K562 (cell line): Measurements from ENCODE around the gene MRGPRE. TPM values are rescaled to one million over a fixed set of nuclear protein-coding genes. Genes with fewer than 3 reads are reported as not detected.

Experiments used
- ATAC-seq: fragments of 200-7000 bp; cut with Tn5 transposase; 3 replicates; pipeline ENCODE4 v1.9.1; 2020; ENCODE audit warnings: moderate library complexity
- BruUV-seq: library from RNA; stranded (reverse); fragments of 400-500 nt; replicated peaks from 2 replicates; lab custom pipeline; 2021; lab: Mats Ljungman, UMichigan
- CTCF ChIA-PET: fragments of 300-600 bp; formaldehyde crosslinking; extraction: SDS; loops from one replicate; lab custom pipeline; 2021; ENCODE audit warnings: low intra/inter-chr PET ratio; lab: Yijun Ruan, JAX
- POLR2A ChIA-PET: fragments of 300-600, 350-650 bp; sonication (Branson Sonifier 250); formaldehyde crosslinking; extraction: SDS; loops from one replicate; lab custom pipeline; 2021; ENCODE audit warnings: antibody characterized with exemption, inconsistent platforms; lab: Yijun Ruan, JAX
- DNase-seq, 4 experiments: peaks; one replicate each; pipeline versions ENCODE4 v3.0.0 to v3.0.0-alpha.2; 2011 to 2018; ENCODE audit warnings: low spot score in 3 of 4, mixed read lengths in 3 of 4; ENCODE audit errors: extremely low read depth in 1 of 4
- FAIRE-seq: peaks from 2 replicates; lab custom pipeline; 2011; peaks lifted over from hg19 to GRCh38; lab: Jason Lieb, UNC
- H2AFZ ChIP-seq: 2 replicates; pipeline ENCODE4 v1.6.0; 2011; ENCODE audit warnings: low read depth, low read length, control low read depth, inconsistent platforms
- H3K27ac ChIP-seq: fragments of 200-600 bp; 3 replicates; pipeline ENCODE4 v1.8.0; 2011; ENCODE audit warnings: low read depth, mild to moderate bottlenecking, control low read depth, inconsistent platforms, low read length, moderate library complexity, mixed read lengths; ENCODE audit errors: extremely low read depth
- H3K27me3 ChIP-seq, 2 experiments: fragments of 300-600 bp in 1 of 2; 2 replicates in 1 of 2; 3 replicates in 1 of 2; pipeline versions ENCODE4 v1.6.0 to v1.8.0; 2011; ENCODE audit warnings: inconsistent platforms in 2 of 2, low read length in 2 of 2, mild to moderate bottlenecking in 1 of 2, mixed read lengths in 1 of 2, moderate library complexity in 1 of 2; ENCODE audit not compliant: control insufficient read depth in 2 of 2, insufficient read depth in 2 of 2
- H3K36me3 ChIP-seq: fragments of 300-600 bp; 3 replicates; pipeline ENCODE4 v1.8.0; 2011; ENCODE audit warnings: mild to moderate bottlenecking, low read length, inconsistent platforms; ENCODE audit not compliant: control insufficient read depth, insufficient read depth
- H3K4me1 ChIP-seq, 2 experiments: fragments of 200-600 bp in 1 of 2; replicated peaks in 1 of 2; 2 replicates in 1 of 2; 3 replicates in 1 of 2; pipeline versions ENCODE4 v1.5.1 to v1.8.0; 2011; ENCODE audit warnings: inconsistent platforms in 2 of 2, low read length in 2 of 2, mild to moderate bottlenecking in 1 of 2, mixed read lengths in 1 of 2, moderate library complexity in 1 of 2; ENCODE audit not compliant: control insufficient read depth in 2 of 2, insufficient read depth in 2 of 2
- H3K4me2 ChIP-seq: 2 replicates; pipeline ENCODE4 v1.6.1; 2011; ENCODE audit warnings: low read length, control low read depth, inconsistent platforms, mixed read lengths; ENCODE audit not compliant: insufficient read depth
- H3K4me3 ChIP-seq: fragments of 200-600 bp; sonication (generic), shearing (Covaris generic); 2 replicates; pipeline ENCODE4 v1.5.1; 2016; ENCODE audit warnings: control low read depth, inconsistent platforms
- H3K79me2 ChIP-seq: fragments of 200-600 bp; 3 replicates; pipeline ENCODE4 v1.8.0; 2011; ENCODE audit warnings: low read length, inconsistent platforms; ENCODE audit not compliant: control insufficient read depth, insufficient read depth
- H3K9ac ChIP-seq, 2 experiments: 2 replicates each; pipeline versions ENCODE4 v1.6.0 to v1.6.1; 2011; ENCODE audit warnings: low read depth in 2 of 2, low read length in 2 of 2, control low read depth in 1 of 2, inconsistent platforms in 1 of 2, mild to moderate bottlenecking in 1 of 2, mixed read lengths in 1 of 2; ENCODE audit not compliant: insufficient read depth in 1 of 2
- H3K9me1 ChIP-seq: one replicate; pipeline ENCODE4 v1.6.0; 2011; ENCODE audit warnings: inconsistent platforms, mild to moderate bottlenecking, low read length, moderate library complexity; ENCODE audit not compliant: control insufficient read depth, insufficient read depth
- H3K9me3 ChIP-seq: replicated peaks from 2 replicates; pipeline ENCODE4 v1.5.1; 2011; ENCODE audit warnings: low read depth, low read length, inconsistent platforms; ENCODE audit not compliant: control insufficient read depth, insufficient read depth
- H4K20me1 ChIP-seq: replicated peaks from 2 replicates; pipeline ENCODE4 v1.6.1; 2011; ENCODE audit warnings: low read length, inconsistent platforms, mixed read lengths; ENCODE audit not compliant: control insufficient read depth, insufficient read depth
- ARHGAP35 ChIP-seq: fragments of 450-650 bp; IDR thresholded peaks from 2 replicates; pipeline ENCODE4 v1.6.1; 2018; ENCODE audit not compliant: partially characterized antibody
- CBX8 ChIP-seq: fragments of 200-600 bp; sonication (generic); IDR thresholded peaks from 2 replicates; pipeline ENCODE4 v1.6.1; 2012; ENCODE audit warnings: borderline replicate concordance, mixed run types, low read depth, mild to moderate bottlenecking, moderate library complexity, mixed read lengths, low read length, control low read depth, inconsistent platforms; ENCODE audit not compliant: poor library complexity, severe bottlenecking; ENCODE audit errors: extremely low read depth
- CEBPB ChIP-seq: fragments of 450-650 bp; IDR thresholded peaks from 2 replicates; pipeline ENCODE4 v1.6.1; 2016; ENCODE audit warnings: missing genetic modification characterization, missing compliant biosample characterization
- CEBPG ChIP-seq, 3 experiments: fragments of 200-800 bp in 1 of 3; sonication (Bioruptor generic) in 1 of 3; sonication (generic) in 1 of 3; formaldehyde crosslinking in 1 of 3; IDR thresholded peaks in 2 of 3; conservative IDR thresholded peaks in 1 of 3; 2 replicates each; pipeline versions ENCODE4 v1.6.1 to v1.8.0; 2016 to 2022; ENCODE audit warnings: missing compliant biosample characterization in 2 of 3, missing genetic modification characterization in 2 of 3, mild to moderate bottlenecking in 1 of 3, missing genetic modification reagents in 1 of 3
- E2F3 ChIP-seq: fragments of 250-450 bp; sonication (Bioruptor Pico); IDR thresholded peaks from 2 replicates; pipeline ENCODE4 v1.4.0; 2020; ENCODE audit warnings: mild to moderate bottlenecking
- ELF2 ChIP-seq: fragments of 250-450 bp; sonication (Bioruptor Pico); IDR thresholded peaks from 2 replicates; pipeline ENCODE4 v1.5.0; 2021; ENCODE audit warnings: mild to moderate bottlenecking
- HIVEP1 ChIP-seq: fragments of 250-450 bp; sonication (Bioruptor Pico); IDR thresholded peaks from 2 replicates; pipeline ENCODE4 v1.4.0; 2020; ENCODE audit warnings: mild to moderate bottlenecking
- NBN ChIP-seq: fragments of 450-650 bp; IDR thresholded peaks from 2 replicates; pipeline ENCODE4 v1.6.1; 2016; ENCODE audit warnings: low read depth, mild to moderate bottlenecking
- TCF7 ChIP-seq: sonication (generic); IDR thresholded peaks from 2 replicates; pipeline ENCODE4 v1.6.1; 2016; ENCODE audit warnings: antibody characterized with exemption, borderline replicate concordance
- WGBS: fragments of 100-300 bp; shearing (Covaris generic); methylation state at CpG from one replicate; pipeline ENCODE4 v1.1.6; 2016; ENCODE audit warnings: low coverage, mixed read lengths; ENCODE audit not compliant: insufficient coverage; ENCODE audit errors: missing lambda C conversion rate; 5-methylcytosine and 5-hydroxymethylcytosine counted together
- in situ Hi-C: fragments of 300-500 bp; cut with MboI; formaldehyde crosslinking; loops from 4 replicates; pipeline ENCODE4 v1.15.0; 2018; ENCODE audit warnings: inconsistent platforms, mixed read lengths
- intact Hi-C: fragments of 100-400 bp; cut with micrococcal nuclease; formaldehyde crosslinking; loops from 2 replicates; pipeline ENCODE4 v1.14.2; 2022
- polyA plus RNA-seq, 8 experiments: library from polyadenylated mRNA; depleted of rRNA in 4 of 8; stranded (reverse) in 5 of 8; unstranded in 3 of 8; fragments of >200 nt; fragmentation: Nextera tagmentation in 2 of 8; fragmentation: Illumina TruSeq in 1 of 8; extraction: Ambion mirVana in 2 of 8; extraction: Trizol in 1 of 8; gene quantifications; 2 replicates each; pipeline versions ENCODE4 v1.2.1 to v1.2.3, GENCODE V29; 2011 to 2014; ENCODE audit warnings: inconsistent platforms in 1 of 8, missing spikeins in 1 of 8
- total RNA-seq, 7 experiments: library from RNA; depleted of rRNA in 6 of 7; stranded (reverse); fragments of >200 nt in 6 of 7; fragmentation: Illumina TruSeq in 2 of 7; extraction: Trizol in 2 of 7; gene quantifications; 2 replicates each; pipeline versions ENCODE4 v1.2.1 to v1.2.3, GENCODE V29; 2011 to 2021; ENCODE audit warnings: low replicate concordance in 1 of 7
- TF ChIP-seq, protein P1 (sequence below): sonication (generic); formaldehyde crosslinking; IDR thresholded peaks from 2 replicates; pipeline ENCODE4 v1.8.1; 2022; ENCODE audit warnings: missing genetic modification reagents
- TF ChIP-seq, protein P2 (sequence below): fragments of 450-650 bp; conservative IDR thresholded peaks from 2 replicates; pipeline ENCODE4 v1.6.1; 2016; ENCODE audit warnings: missing genetic modification characterization, low read depth, mild to moderate bottlenecking, missing compliant biosample characterization, moderate library complexity

Gene MRGPRE
- total and polyA plus RNA-seq, 9 of the 15 experiments (the other 6 are each of a cell fraction or from before 2014, with no cell fraction given): not detected

DNA sequence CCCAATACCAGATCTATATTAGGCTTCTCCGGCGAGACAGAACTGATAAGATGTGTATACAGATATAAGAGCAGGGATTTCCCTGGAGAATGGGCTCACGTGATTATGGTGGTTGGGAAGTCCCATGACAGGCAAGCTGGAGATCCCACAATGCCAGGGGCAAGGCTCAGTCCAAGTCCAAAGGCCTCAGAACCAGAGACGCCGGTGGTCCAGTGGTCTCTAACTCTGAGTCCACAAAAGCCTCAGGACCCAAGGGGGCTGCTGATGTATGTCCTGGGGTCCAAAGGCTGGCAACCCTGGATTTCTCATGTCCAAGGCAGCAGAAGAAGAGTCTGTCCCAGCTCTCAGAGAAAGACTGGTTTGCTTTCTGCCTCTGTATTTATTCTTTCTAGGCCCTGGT lies 51.3 kb downstream of the MRGPRE start (continued):
- TF ChIP-seq CBX8: no peak
- no peak for TF ChIP-seq HIVEP1 (CRISPR knock-in tag)
- TF ChIP-seq, protein P1, sequence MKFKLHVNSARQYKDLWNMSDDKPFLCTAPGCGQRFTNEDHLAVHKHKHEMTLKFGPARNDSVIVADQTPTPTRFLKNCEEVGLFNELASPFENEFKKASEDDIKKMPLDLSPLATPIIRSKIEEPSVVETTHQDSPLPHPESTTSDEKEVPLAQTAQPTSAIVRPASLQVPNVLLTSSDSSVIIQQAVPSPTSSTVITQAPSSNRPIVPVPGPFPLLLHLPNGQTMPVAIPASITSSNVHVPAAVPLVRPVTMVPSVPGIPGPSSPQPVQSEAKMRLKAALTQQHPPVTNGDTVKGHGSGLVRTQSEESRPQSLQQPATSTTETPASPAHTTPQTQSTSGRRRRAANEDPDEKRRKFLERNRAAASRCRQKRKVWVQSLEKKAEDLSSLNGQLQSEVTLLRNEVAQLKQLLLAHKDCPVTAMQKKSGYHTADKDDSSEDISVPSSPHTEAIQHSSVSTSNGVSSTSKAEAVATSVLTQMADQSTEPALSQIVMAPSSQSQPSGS: no peak
- TF ChIP-seq, all 486 proteins: peak for 0

DNA sequence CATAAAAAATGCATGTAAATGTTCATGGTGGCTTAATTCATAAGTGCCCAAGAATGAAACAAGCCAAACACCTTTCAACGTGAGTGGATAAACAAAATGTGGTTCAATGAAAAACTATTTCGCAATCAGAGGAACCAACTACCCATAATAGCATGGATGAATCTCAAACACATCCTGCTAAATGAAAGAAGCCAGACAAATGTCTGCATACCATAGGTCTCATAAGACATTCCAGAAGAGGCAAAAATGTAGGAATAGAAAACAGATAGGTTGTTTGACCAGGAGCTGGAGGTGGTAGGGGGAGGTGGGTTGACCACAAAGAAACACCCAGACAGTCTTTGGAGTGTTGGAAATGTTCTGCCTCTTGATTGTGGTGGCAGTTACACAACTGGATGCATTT lies 53.9 kb downstream of the MRGPRE start:
- Histone ChIP-seq H3K9ac (no peak overlapping the region), H3K4me3 (no peak overlapping the region), H3K9me3 (peaks cover 17% of the 10 kb centered on the region), H3K79me2 (no peaks in the 10 kb centered on the region), H3K4me1 (peaks cover 0 to 6% of the 10 kb centered on the region in 2 experiments; a peak in 2 of 5 replicates), H3K27me3 (no peaks in the 10 kb centered on the region; a peak in 1 of 5 replicates), H3K36me3 (no peaks in the 10 kb centered on the region), H3K4me2 (no peak overlapping the region), H3K9me1 (no peaks in the 10 kb centered on the region), H3K27ac (no peak overlapping the region), H2AFZ (no peak overlapping the region), H4K20me1 (no peaks in the 10 kb centered on the region)
- ATAC-seq: no peak
- no TSS peak for BruUV-seq
- in situ Hi-C loops: no loop called here
- CTCF ChIA-PET: no interaction called here
- no peak for FAIRE-seq
- intact Hi-C loops: no loop called here
- no peak for TF ChIP-seq TCF7
- TF ChIP-seq CEBPB: peak; percentile 89
- no peak for TF ChIP-seq E2F3 (CRISPR knock-in tag)
- TF ChIP-seq ARHGAP35: no peak
- no peak for TF ChIP-seq ELF2 (CRISPR knock-in tag)
- TF ChIP-seq CEBPG (CRISPR knock-in tag; IDR thresholded peaks at IDR 0.05): no peak
- TF ChIP-seq CEBPG (tag; conservative IDR thresholded peaks at IDR 0.05 in 1 of 2, IDR thresholded peaks at IDR 0.05 in 1 of 2): peak; percentile 49 to 91
- TF ChIP-seq, protein P2, sequence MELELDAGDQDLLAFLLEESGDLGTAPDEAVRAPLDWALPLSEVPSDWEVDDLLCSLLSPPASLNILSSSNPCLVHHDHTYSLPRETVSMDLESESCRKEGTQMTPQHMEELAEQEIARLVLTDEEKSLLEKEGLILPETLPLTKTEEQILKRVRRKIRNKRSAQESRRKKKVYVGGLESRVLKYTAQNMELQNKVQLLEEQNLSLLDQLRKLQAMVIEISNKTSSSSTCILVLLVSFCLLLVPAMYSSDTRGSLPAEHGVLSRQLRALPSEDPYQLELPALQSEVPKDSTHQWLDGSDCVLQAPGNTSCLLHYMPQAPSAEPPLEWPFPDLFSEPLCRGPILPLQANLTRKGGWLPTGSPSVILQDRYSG (tag): no peak
- no peak for TF ChIP-seq NBN
- POLR2A ChIA-PET: no interaction called here
- WGBS: 4% methylated on average over 2 of the region's 2 CpGs
- DNase-seq: no peak
